GM20431 (cell line): ENCODE data around the gene CEP55.
"Not testable (repeated sequence)": the region's sequence is repeated elsewhere in the genome, so short reads cannot be mapped to it uniquely, and the experiment has no call there.

Experiments
- in situ Hi-C: fragments of 300-500 bp; cut with MseI, MboI; formaldehyde crosslinking; loops from one replicate; pipeline ENCODE4 v1.15.0; 2020; ENCODE audit warnings: low sequenced_read_pairs; ENCODE audit not compliant: unreplicated experiment

CEP55 gene

DNA sequence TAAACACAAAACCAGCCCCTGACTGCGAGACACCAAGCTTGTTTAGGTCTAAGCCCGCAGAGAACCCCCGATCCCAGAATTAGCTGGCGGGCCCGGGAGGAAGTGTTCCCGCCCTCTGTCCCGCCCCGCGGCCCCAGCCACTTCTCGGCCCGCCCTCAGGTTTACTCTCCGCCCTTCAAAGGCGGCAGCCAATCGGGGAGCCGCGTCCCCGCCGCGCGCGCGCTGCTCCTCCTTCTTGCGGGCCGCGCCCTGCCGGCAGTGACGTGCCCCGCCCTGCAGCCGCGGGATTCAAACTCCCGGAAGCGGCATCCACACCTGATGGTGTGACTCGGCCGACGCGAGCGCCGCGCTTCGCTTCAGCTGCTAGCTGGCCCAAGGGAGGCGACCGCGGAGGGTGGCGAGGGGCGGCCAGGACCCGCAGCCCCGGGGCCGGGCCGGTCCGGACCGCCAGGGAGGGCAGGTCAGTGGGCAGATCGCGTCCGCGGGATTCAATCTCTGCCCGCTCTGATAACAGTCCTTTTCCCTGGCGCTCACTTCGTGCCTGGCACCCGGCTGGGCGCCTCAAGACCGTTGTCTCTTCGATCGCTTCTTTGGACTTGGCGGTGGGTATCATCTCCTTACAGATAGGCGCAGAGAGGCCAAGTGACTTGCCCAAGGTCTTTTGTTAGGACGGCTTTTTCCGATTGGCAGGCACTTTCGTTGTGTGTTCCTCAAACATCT, at the start of gene CEP55:
Gene CEP55 (plus strand): TSS at position 291 of the 720 bp plus-strand sequence. CDS start 3,440 bp downstream, outside the sequence.
- in situ Hi-C loops, result no loop called here

DNA sequence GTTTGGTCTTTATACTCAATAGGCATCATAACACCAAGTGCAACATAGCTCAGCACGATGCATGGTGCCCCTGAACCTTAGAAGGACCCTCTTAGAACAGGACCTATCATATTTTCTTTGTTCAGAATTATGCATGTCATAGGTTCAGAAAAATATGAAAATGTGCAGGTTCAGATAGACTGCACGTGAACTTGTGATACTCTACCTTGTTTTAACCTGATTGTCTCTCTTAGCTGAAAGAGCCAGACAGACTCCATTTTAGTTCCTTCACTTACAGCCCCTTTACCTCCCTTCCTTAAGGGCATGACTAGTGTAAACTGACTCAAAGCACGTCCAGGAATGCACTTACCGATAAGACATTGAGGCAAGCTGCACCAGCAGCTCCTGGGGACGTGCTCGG, 49.4 kb upstream of the CEP55 start:
- in situ Hi-C loops, result no loop called here

DNA sequence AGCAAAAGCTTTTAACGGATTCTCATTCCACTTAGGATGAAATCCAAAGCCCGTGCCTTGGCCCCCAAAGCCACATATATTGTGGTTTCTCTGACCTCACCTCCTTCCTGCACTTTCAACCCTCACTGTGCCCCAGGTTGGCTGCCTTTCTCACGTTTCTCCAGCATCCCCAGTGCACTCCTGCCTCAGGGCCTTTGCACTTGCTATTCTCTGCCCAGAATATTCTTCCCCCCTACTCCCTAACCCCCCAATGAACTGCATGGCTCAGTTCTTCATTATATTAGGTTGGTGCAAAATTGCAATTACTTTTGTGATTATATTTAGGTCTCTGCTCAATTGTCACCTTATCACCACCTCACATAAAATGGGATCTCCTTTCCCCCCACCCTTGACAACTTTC, 48.4 kb upstream of the CEP55 start:
- in situ Hi-C loops, result no loop called here

DNA sequence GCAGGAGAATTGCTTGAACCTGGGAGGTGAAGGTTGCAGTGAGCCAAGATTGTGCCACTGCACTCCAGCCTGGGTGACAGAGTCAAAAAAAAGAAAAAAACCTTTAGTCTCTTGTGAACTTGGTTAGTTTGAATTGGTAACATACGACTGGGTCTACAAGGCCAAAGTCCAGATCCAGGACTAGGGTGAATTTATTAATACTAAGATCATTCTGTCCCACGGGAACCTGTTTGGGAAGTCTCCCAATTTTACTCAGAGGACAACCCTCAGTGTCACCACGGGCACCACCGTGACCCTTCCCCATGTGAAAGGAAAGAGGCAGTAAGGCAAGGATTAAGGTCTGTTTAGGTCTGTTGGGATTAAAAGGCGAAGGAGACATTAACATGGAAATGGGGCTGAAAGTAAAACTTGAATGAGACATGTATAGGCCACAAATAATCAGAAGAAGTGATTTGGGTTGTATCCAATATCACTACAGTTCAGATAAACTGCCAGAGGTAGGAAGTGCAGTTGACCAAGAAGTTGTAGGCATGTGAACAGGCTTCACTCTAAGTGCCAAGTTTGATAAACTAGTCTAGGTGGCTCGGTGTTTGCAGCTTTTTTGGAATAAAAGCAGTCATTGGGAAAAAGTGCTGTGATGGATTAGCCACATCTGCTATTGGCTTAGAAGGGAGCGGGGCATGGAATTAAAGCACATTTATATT, 45.0 kb upstream of the CEP55 start:
- in situ Hi-C loops, result no loop called here

DNA sequence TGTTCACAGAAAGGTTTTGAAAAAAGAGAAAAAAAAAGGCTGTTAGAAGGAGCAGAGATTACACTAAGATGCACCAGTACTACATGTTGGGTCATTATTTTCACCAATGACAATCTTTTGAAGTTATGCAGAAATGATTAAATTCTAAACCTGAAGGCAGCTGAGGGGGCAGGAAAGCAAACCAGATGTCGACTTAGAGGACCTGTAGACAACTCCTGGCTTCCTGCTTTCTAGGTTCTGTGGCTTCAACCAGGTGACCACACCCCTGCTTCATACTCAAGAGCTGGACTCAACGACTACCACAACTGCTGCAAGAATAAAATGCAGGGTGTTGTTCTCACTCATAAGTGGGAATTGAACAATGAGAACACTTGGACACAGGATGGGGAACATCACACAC, 44.3 kb upstream of the CEP55 start:
- in situ Hi-C loops, result no loop called here

DNA sequence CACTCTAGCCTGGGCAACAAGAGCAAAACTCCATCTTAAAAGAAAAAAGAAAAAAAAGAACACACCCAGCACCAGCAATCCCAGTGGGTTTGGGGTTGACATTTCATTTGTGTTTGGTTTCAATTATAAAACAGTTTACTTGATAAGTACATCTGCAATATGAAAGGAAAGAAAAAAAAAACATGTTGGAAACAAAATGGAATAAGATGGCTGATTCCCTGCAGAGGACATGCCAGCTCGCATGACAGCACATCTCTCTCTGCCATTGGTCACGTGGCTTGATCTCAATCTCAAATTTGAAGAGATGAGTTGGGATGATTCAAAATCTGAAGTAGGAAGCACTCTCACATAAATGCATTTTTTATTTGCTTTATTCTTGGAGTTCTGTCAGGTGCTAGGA, 42.3 kb upstream of the CEP55 start:
- in situ Hi-C loops, result no loop called here

DNA sequence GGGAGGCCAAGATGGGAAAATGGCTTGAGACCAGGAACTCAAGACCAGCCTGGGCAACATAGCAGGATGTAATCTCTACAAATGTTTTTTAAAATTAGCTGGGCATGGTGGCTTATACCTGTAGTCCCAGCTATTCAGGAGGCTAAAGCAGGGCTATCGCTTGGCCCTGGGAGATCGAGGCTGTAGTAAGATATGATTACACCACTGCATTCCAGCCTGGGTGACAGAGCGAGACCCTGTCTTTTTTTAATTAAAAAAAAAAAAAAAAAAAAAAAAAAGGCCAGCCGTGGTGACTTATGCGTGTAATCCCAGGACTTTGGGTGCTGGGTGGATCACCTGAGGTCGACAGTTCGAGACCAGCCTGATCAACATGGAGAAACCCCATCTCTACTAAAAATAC, 41.7 kb upstream of the CEP55 start:
- in situ Hi-C loops, result no loop called here

DNA sequence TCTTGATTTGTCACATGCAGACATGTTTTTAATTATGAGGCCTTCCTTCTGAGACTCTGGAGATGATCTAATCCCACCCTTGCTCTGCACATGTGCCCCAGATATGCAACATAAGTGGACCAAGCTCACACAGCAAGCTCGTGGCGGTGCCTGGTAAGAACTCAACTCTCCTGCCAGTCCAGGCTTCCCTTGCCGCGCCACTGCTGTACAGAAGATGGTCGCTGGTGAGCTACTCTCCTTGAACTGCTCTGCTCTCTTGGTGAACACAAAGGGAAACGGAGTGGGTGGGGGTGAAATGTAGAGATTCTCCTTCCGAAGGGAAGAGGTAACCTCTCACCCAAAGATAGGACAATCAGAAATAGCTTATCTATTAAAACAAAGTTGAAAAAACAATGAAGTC, 39.9 kb upstream of the CEP55 start:
- in situ Hi-C loops, result no loop called here

DNA sequence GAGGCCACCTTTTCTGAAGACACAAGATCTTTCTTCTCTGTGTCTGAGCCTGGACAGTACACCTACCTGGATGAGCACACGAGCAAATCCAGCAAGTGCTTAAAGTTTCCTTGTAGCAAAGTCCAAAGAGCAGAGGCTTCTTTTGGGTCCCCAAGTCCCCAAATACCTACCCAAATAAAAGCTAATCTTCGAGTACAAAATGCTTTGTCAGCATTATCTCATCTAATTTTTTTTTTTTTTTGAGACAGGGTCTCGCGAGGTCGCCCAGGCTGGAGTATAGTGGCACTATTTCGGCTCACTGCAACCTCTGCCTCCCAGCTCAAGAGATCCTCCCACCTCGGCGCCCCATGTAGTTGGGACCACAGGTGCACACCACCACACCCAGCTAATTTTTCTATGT, 38.9 kb upstream of the CEP55 start:
- in situ Hi-C loops, result no loop called here

DNA sequence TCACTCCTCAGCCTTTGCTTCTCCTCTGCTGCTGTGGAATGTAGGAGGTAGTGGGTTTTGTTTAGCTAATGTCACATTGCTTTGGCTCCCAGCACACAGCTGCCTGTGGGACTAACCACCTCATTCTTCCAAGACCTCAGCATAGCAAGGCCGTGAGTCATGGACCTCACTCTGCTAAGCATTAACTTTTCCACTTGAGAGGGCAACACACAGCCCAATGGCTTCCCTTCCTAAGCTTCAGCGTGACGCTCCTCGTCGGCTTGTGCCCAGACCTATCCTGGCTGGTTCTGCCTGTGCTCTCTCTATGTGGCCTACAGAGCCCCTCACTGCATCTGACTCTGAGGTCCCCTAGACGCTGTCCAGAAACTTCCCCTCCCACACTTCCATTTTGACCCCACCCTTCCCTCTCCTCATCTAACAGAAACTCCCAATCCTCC, 37.6 kb upstream of the CEP55 start:
- in situ Hi-C loops, result no loop called here

DNA sequence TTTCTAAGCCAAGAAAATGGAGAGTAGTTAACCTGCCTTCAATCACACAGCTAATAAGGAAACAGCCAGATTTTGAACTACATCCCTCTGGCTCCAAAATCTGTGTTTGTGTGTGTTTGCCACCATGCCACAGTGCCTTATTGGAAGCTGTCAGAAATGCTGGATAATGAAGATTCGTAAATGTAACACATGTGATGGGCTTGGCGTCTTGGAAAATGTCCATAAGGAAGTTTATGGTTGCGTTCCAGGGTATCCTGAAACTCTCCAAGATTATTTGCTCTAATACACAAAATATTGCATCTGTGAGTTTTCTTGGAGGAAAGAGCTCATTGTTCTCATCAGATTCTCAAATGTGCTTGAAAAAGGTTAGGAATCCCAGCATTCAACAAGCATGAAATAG, 36.9 kb upstream of the CEP55 start:
- in situ Hi-C loops, result no loop called here

DNA sequence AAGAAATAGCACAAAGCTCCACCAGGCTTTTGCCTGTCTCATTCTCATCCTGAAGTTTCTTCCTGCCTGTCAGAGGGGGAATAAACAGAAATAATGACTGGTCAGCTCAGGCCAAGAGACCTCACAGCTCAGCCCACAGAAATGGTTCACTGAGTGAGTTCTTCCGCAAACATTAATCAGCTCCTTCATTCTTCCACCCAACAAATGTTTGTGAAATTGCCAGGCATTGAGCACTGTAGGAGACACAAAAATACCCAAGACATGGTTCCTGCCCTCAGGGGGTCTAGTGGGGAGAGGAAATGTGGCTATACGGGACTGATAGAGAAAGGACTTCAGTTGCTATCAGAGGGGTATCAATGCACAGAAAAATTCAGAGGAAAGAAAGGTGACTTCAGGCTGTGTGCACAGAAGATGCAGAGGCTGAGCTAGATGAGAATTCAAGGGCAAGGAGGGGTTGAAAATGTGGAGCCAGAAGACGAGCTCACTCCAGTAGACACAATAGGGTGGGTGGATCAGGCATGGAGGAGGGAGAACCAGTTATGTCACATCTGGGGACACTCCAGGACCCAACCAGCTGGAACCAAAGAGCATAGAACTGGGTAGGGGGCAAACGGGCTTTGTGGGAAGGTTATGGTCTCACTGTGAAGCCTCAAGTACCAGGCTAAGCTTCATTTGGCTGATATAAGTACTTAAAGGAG, 35.2 kb upstream of the CEP55 start:
- in situ Hi-C loops, result no loop called here

DNA sequence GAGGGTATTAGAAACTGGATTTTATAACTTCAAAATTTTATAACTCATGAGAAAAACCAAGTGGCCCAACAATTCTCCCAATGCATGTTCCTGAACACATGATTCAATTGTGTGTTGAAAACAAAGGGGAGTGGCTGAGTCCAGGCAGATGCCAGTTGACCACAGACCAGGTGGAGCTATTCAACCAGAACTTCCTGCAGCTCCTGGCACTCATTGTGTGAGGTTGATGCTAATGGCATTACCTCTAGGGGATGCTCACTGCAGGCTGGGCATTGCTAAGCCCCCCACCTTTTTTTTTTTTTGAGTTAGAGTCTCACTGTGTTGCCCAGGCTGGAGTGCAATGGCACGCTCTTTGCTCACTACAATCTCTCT, 34.6 kb upstream of the CEP55 start:
- in situ Hi-C loops, result no loop called here

DNA sequence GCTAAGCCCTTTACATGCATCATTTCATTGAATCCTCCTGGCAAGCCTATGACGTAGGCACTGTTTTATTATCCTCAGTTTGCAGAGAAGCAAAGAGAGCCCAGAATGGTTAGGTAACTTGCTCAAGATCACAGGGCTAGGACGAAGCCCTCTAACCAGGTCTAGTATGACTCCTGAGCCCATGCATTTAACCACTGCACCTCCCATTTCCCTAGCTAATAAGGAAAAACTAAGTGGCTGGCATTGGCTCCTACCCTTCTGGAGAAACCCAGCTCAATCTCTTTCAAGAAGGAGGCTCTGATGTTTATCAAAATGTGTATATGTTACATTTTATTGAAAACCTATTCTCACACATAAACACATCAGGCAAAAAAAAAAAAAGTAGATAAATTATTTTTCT, 34.0 kb upstream of the CEP55 start:
- in situ Hi-C loops, result no loop called here

DNA sequence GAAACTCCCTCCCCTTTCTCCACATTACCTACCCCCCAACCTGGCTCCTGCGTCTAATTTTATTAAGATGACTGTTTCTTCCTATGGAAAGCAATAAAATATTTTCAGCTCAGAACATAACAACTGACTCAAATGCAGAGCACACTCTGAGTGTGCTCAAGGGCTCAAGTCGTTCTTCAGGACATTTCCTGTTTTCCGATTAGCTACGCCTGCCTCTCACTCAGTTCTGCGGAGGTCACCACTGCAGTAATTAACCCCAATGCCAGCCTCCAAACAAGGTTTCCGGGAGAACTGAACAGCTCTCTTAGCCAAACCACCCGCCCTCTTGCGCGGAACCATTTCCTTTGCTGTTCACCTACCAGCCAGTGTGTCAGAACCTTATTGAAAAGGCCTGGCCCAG, 33.5 kb upstream of the CEP55 start:
- in situ Hi-C loops, result no loop called here

DNA sequence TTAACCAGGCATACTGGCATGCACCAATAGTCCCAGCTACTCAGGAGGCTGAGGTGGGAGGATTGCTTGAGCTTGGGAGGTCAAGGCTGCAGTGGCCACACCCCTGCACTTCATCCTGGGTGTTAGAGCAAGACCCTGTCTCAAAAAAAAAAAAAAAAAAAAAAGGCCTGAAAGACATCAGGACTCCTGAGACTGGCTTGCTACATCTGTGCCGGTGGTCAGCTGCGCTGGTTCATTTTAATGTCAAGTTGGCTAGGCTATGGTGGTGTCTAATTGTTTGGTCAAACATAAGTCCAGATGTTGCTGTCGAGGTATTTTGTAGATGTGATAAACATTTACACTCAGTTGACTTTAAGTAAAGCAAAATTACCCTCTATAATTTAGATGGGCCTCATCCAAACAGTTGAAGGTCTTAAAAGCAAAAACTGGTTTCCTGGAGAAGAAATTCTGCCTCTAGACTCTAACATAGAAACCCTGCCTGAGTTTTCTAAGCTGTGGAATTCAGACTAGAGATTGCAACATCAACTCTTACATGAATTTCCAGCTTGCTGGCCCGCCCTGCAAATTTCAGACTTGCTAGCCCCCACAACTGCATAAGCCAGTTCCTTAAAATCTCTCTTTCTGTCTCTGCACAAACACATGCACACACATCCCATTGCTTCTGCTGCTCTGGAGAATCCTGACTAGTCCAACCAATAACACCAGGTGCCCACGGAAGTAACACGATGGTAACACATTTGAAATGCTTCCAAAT, 32.5 kb upstream of the CEP55 start:
- in situ Hi-C loops, result no loop called here

DNA sequence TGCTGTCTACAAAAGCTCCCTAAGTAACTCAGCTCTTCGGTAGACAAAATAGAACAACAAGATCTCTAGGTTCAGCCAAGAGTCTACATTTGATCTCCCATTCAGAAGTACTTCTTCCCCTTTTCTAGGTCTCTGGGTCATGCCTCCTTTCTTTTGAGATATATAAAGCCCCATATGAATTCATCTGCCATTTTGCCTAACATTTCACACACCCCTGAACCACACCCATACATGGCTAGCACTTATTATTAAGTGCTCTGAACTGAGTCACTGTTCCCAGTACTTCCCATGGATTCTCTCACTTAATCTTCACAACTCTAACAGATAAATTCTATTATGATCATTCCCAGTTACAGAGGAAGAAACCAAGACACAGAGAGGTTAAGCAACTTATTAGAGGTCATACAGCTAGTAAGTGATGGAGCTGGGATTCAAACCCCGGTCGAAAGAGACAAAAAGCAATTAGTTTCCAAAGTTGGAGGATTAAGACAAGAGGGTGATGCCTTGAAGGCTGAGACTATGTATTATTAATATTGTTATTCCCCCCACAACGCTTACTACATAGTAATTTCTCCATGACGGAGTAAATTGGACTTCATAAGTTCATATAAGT, 31.5 kb upstream of the CEP55 start:
- in situ Hi-C loops, result no loop called here

DNA sequence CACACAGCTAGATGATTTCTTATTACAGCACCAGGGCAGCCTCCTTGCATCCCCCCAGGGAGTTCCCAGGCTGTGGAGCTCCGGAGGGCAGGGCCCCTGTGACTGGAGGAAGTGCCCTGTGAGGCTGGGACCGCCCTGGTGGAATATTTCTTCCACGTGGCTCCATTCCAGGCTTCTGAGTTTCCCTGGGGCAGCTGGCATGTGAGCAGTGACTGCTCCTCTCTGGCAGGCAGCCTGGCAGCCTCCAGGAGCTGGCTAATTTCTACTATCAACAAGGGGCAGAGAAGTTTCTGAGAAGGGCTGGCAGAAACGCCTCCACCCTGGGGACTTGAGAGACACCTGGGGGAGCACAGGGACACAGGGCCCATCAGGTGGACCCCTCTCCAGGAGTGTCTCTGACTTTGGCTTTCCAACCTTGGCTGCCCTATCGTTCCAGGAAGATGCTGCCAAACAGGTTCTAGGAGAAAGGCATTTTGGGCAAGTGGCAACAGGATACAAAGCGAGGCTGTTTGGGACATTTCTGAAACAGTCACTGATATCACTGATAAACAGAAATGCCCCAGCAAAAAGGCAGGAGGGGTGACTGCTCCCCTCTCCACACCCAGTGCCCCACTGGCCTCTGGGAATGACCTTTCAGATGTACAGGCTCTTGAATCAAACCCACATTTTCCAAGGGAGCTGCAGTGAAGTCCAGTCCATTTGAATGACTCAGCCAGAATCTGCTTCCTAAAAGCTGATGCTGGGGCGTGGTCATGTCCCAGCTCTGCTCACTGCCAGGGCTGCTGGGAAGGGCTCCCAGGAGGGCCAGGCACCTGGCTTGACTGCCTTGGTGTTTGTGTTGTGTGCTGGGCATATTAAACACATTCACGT, 30.4 kb upstream of the CEP55 start:
- in situ Hi-C loops, result no loop called here

DNA sequence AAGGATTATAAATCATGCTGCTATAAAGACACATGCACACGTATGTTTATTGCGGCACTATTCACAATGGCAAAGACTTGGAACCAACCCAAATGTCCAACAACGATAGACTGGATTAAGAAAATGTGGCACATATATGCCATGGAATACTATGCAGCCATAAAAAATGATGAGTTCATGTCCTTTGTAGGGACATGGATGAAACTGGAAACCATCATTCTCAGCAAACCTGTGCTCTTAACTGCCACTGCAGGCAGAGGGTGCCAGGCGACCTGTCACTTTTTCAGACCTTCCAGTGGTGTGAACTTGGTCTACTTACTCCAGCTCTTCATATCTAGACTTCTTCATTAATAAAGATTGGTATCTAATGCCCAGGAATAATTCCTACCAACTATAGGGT, 28.8 kb upstream of the CEP55 start:
- in situ Hi-C loops, result not testable (repeated sequence)
